Fibroblast of lung (primary cell): ENCODE results near the gene PAX3. TPM values are rescaled to one million over a fixed set of nuclear protein-coding genes. Genes with fewer than 3 reads are reported as not detected.

Source experiments
- DNase-seq, 2 donors: peaks; one replicate each; pipeline versions ENCODE4 v3.0.0 to v3.0.0-alpha.2; 2010; ENCODE audit warnings: low read depth in 2 of 2
- H2AFZ ChIP-seq: 2 replicates; pipeline ENCODE4 v1.5.1; 2012; ENCODE audit warnings: low read length, control low read depth, inconsistent platforms
- H3K27ac ChIP-seq: 2 replicates; pipeline ENCODE4 v1.5.1; 2011; ENCODE audit warnings: low read length, control low read depth; ENCODE audit not compliant: insufficient read depth
- H3K27me3 ChIP-seq: 2 replicates; pipeline ENCODE4 v1.5.1; 2011; ENCODE audit warnings: mild to moderate bottlenecking, low read length; ENCODE audit not compliant: control insufficient read depth, insufficient read depth
- H3K36me3 ChIP-seq: 2 replicates; pipeline ENCODE4 v1.5.1; 2011; ENCODE audit warnings: low read length; ENCODE audit not compliant: control insufficient read depth, insufficient read depth
- H3K4me1 ChIP-seq: 2 replicates; pipeline ENCODE4 v1.5.1; 2011; ENCODE audit warnings: low read length; ENCODE audit not compliant: control insufficient read depth, insufficient read depth; ENCODE audit errors: extremely low read depth
- H3K4me2 ChIP-seq: 2 replicates; pipeline ENCODE4 v1.5.1; 2011; ENCODE audit warnings: low read length, control low read depth; ENCODE audit not compliant: insufficient read depth; ENCODE audit errors: extremely low read depth
- H3K4me3 ChIP-seq, 4 experiments: fragments of 200-600 bp in 1 of 4; sonication (generic) in 1 of 4; replicated peaks in 1 of 4; 2 replicates each; pipeline ENCODE4 v1.5.1; 2011 to 2016; ENCODE audit warnings: low read length in 4 of 4, low read depth in 3 of 4, mild to moderate bottlenecking in 3 of 4, control low read depth in 2 of 4, inconsistent platforms in 1 of 4, mixed read lengths in 1 of 4; ENCODE audit not compliant: insufficient read depth in 1 of 4; ENCODE audit errors: control extremely low read depth in 1 of 4
- H3K79me2 ChIP-seq: 2 replicates; pipeline ENCODE4 v1.5.1; 2012; ENCODE audit warnings: mild to moderate bottlenecking, low read length, inconsistent platforms; ENCODE audit not compliant: control insufficient read depth, insufficient read depth
- H3K9ac ChIP-seq: 2 replicates; pipeline ENCODE4 v1.5.1; 2011; ENCODE audit warnings: mild to moderate bottlenecking, low read length, control low read depth; ENCODE audit not compliant: insufficient read depth
- H3K9me3 ChIP-seq: 2 replicates; pipeline ENCODE4 v1.5.1; 2012; ENCODE audit warnings: low read depth, low read length; ENCODE audit not compliant: control insufficient read depth, insufficient read depth
- H4K20me1 ChIP-seq: 2 replicates; pipeline ENCODE4 v1.5.1; 2011; ENCODE audit warnings: low read length; ENCODE audit not compliant: control insufficient read depth, insufficient read depth; ENCODE audit errors: extremely low read depth
- CTCF ChIP-seq, 2 donors: IDR thresholded peaks in 1 of 2; conservative IDR thresholded peaks in 1 of 2; 1 replicate in 1 of 2; 2 replicates in 1 of 2; pipeline ENCODE4 v1.5.1; 2011 to 2012; ENCODE audit warnings: low read length in 2 of 2, control low read depth in 1 of 2, inconsistent platforms in 1 of 2, low read depth in 1 of 2, mild to moderate bottlenecking in 1 of 2
- EZH2 ChIP-seq: IDR thresholded peaks from 2 replicates; pipeline ENCODE4 v1.5.1; 2012; ENCODE audit warnings: low read length, control low read depth, mild to moderate bottlenecking; ENCODE audit errors: missing control alignments
- polyA plus RNA-seq, 2 donors: library from polyadenylated mRNA; depleted of rRNA in 1 of 2; stranded (reverse) in 1 of 2; unstranded in 1 of 2; fragments of >200 nt; gene quantifications; 2 replicates each; pipeline ENCODE4 v1.2.1, GENCODE V29; 2011 to 2012; ENCODE audit warnings: missing spikeins in 1 of 2
- total RNA-seq: library from RNA; depleted of rRNA; stranded (reverse); fragments of >200 nt; gene quantifications from 2 replicates; pipeline ENCODE4 v1.2.1, GENCODE V29; 2014

The PAX3 gene
- total and polyA plus RNA-seq, 2 donors (not counting 1 experiment from before 2014, with no cell fraction given) = not detected

DNA sequence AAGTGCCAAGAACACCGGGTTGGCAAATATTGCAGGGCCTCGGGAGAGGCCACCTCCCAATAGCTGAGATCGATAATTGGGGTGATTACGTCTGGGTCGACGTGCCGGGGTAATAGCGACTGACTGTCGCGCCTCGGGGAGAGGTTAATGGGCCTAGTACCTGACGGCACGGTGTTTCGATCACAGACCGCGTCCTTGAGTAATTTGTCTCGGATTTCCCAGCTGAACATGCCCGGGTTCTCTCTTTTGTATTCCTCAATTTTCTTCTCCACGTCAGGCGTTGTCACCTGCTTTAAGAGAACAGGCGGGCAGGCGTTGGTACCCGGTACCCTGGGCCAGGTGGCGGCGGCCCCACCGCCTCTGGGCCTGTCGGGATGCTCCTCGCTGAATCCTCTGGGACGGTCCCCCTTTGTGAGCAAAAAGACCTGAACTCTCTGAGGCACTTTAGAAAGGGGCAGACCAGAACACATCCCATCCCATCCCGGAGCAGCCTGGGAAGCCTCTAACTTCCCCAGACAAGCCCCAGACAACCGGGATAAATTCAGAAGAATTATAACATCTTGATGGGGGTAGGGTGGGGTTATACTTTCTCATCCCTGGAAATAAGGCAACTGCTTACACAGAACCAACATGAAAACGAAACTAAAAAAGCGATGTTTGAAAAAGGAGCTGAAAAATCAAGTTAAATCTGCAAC is 3.3 kb downstream of the PAX3 start:
- H3K79me2 ChIP-seq = no peaks in the 10 kb centered on the region
- peak; percentile 44 to 46 for DNase-seq
- H3K36me3 ChIP-seq = no peaks in the 10 kb centered on the region
- no peaks in the 10 kb centered on the region for H4K20me1 ChIP-seq
- H3K27ac ChIP-seq = no peak overlapping the region
- TF ChIP-seq CTCF (conservative IDR thresholded peaks at IDR 0.05 in 1 of 2, IDR thresholded peaks at IDR 0.05 in 1 of 2; ENCODE audit: low read depth in 1 of 2, low read length in 2 of 2) (no peak), EZH2 (no peak)
- no peaks in the 10 kb centered on the region for H3K9me3 ChIP-seq
- H3K4me2 ChIP-seq = peak overlapping the region; percentile 80
- H3K4me3 ChIP-seq = peak overlapping the region; percentile 37 to 53 (median 38)
- H3K27me3 ChIP-seq = peaks cover 87% of the 10 kb centered on the region
- no peak overlapping the region for H2AFZ ChIP-seq
- H3K9ac ChIP-seq = no peak overlapping the region
- H3K4me1 ChIP-seq = peaks cover 2% of the 10 kb centered on the region

GRCh38 chr2:222294996-222295367 is 3.8 kb downstream of the PAX3 start:
- TF ChIP-seq EZH2 = no peak
- TF ChIP-seq CTCF (conservative IDR thresholded peaks at IDR 0.05 in 1 of 2, IDR thresholded peaks at IDR 0.05 in 1 of 2; ENCODE audit: low read depth in 1 of 2, low read length in 2 of 2) = no peak
- Histone ChIP-seq H3K27me3 (peaks cover 87% of the 10 kb centered on the region), H3K36me3 (no peaks in the 10 kb centered on the region), H3K79me2 (no peaks in the 10 kb centered on the region), H3K27ac (no peak overlapping the region), H3K4me2 (peak overlapping the region; percentile 80), H4K20me1 (no peaks in the 10 kb centered on the region), H3K4me1 (peaks cover 2% of the 10 kb centered on the region), H3K9me3 (no peaks in the 10 kb centered on the region), H3K4me3 (peak overlapping the region; percentile 18 to 53 (median 38)), H2AFZ (no peak overlapping the region), H3K9ac (no peak overlapping the region)
- DNase-seq = no peak

- peaks cover 2% of the 10 kb centered on the region for H3K4me1 ChIP-seq
- no peak for DNase-seq
- no peak overlapping the region for H3K9ac ChIP-seq
- TF ChIP-seq CTCF (conservative IDR thresholded peaks at IDR 0.05 in 1 of 2, IDR thresholded peaks at IDR 0.05 in 1 of 2; ENCODE audit: low read depth in 1 of 2, low read length in 2 of 2) (no peak), EZH2 (peak; percentile 77)
- no peaks in the 10 kb centered on the region for H3K79me2 ChIP-seq
- no peaks in the 10 kb centered on the region for H3K9me3 ChIP-seq
- H3K36me3 ChIP-seq = no peaks in the 10 kb centered on the region
- no peak overlapping the region for H3K27ac ChIP-seq
- no peak overlapping the region for H3K4me3 ChIP-seq
- no peak overlapping the region for H3K4me2 ChIP-seq
- H4K20me1 ChIP-seq = no peaks in the 10 kb centered on the region
- H3K27me3 ChIP-seq = peaks cover 83% of the 10 kb centered on the region
- no peak overlapping the region for H2AFZ ChIP-seq
Observed at GRCh38 chr2:222293660-222294630, 4.9 kb downstream of the PAX3 start.
